HFFc6 (cell line): Measurements from ENCODE around the gene NAA10. TPM values are rescaled to one million over a fixed set of nuclear protein-coding genes. Genes with fewer than 3 reads are reported as not detected.

ENCODE experiments used
- DNase-seq: peaks from one replicate; pipeline ENCODE4 v3.0.0-alpha.2; 2018
- H3K27ac Mint-ChIP-seq: 2 replicates; pipeline ENCODE4 v1.8.0; 2020; ENCODE audit warnings: mild to moderate bottlenecking, mixed read lengths
- H3K27me3 Mint-ChIP-seq: 2 replicates; pipeline ENCODE4 v1.8.0; 2021; ENCODE audit warnings: mild to moderate bottlenecking, moderate library complexity, mixed read lengths; ENCODE audit not compliant: insufficient read depth
- H3K36me3 Mint-ChIP-seq: 2 replicates; pipeline ENCODE4 v1.8.0; 2021; ENCODE audit warnings: low read depth, mixed read lengths
- H3K4me1 Mint-ChIP-seq: 2 replicates; pipeline ENCODE4 v1.8.0; 2020; ENCODE audit warnings: low read depth, mixed read lengths
- H3K4me3 Mint-ChIP-seq: 2 replicates; pipeline ENCODE4 v1.8.0; 2020; ENCODE audit warnings: mild to moderate bottlenecking, moderate library complexity, mixed read lengths
- H3K9me3 Mint-ChIP-seq: 2 replicates; pipeline ENCODE4 v1.8.0; 2020; ENCODE audit warnings: mild to moderate bottlenecking, mixed read lengths
- CTCF ChIP-seq: fragments of 200-600 bp; sonication (generic); IDR thresholded peaks from 2 replicates; pipeline ENCODE4 v1.5.0; 2021; ENCODE audit warnings: antibody characterized with exemption, mild to moderate bottlenecking
- total RNA-seq, 6 experiments: library from RNA; stranded (reverse); fragmentation: NEBNext Ultra II Directional; extraction: Animal tissue kit (Norgen Biotek cat#: 25700); gene quantifications; 2 replicates in 1 of 6; 3 replicates in 5 of 6; pipeline ENCODE4 v1.2.3, GENCODE V29; 2021

NAA10 gene
- total RNA-seq, 6 experiments from 2014 or later: 130 to 160 (median 146) TPM

GRCh38 chrX:153954558-153955227, 19.9 kb upstream of the NAA10 start:
- H3K4me3 Mint-ChIP-seq: no peak overlapping the region
- DNase-seq: no peak
- no peak for TF ChIP-seq CTCF
- no peaks in the 10 kb centered on the region for H3K9me3 Mint-ChIP-seq
- H3K36me3 Mint-ChIP-seq: no peaks in the 10 kb centered on the region; the same call in 1 of the 2 replicates
- H3K27me3 Mint-ChIP-seq: peaks cover 8% of the 10 kb centered on the region
- no peak overlapping the region for H3K27ac Mint-ChIP-seq
- no peaks in the 10 kb centered on the region for H3K4me1 Mint-ChIP-seq

- no peak overlapping the region for H3K27ac Mint-ChIP-seq
- peaks cover 8% of the 10 kb centered on the region for H3K27me3 Mint-ChIP-seq
- no peak overlapping the region for H3K4me3 Mint-ChIP-seq
- no peaks in the 10 kb centered on the region for H3K9me3 Mint-ChIP-seq
- no peaks in the 10 kb centered on the region for H3K4me1 Mint-ChIP-seq
- no peaks in the 10 kb centered on the region; the same call in 1 of the 2 replicates for H3K36me3 Mint-ChIP-seq
- no peak for TF ChIP-seq CTCF
- DNase-seq: no peak
Measured at GRCh38 chrX:153953892-153954557, 19.2 kb upstream of the NAA10 start.

GRCh38 chrX:153953342-153953830, 18.5 kb upstream of the NAA10 start:
- H3K9me3 Mint-ChIP-seq: no peaks in the 10 kb centered on the region
- peak; percentile 17 for DNase-seq
- H3K27ac Mint-ChIP-seq: peak overlapping the region; percentile 40; the same call in 1 of the 2 replicates
- H3K4me1 Mint-ChIP-seq: no peaks in the 10 kb centered on the region
- H3K27me3 Mint-ChIP-seq: peaks cover 8% of the 10 kb centered on the region
- peak; percentile 92 for TF ChIP-seq CTCF
- H3K36me3 Mint-ChIP-seq: no peaks in the 10 kb centered on the region; the same call in 1 of the 2 replicates
- H3K4me3 Mint-ChIP-seq: no peak overlapping the region

- Mint-ChIP-seq H3K36me3 (peaks cover 2% of the 10 kb centered on the region), H3K4me1 (0 out of 2 replicates have a peak, but pooled peaks cover 2% of the 10 kb centered on the region), H3K4me3 (no peak overlapping the region), H3K27ac (no peak overlapping the region), H3K27me3 (peaks cover 6% of the 10 kb centered on the region), H3K9me3 (no peaks in the 10 kb centered on the region)
- TF ChIP-seq CTCF: no peak
- DNase-seq: no peak
Measured at GRCh38 chrX:153952373-153953026, 17.7 kb upstream of the NAA10 start.

GRCh38 chrX:153951683-153952372, 17.0 kb upstream of the NAA10 start:
- Mint-ChIP-seq H3K4me3 (no peak overlapping the region), H3K9me3 (no peaks in the 10 kb centered on the region), H3K4me1 (0 out of 2 replicates have a peak, but pooled peaks cover 5% of the 10 kb centered on the region), H3K36me3 (peaks cover 5% of the 10 kb centered on the region), H3K27ac (no peak overlapping the region), H3K27me3 (peaks cover 6% of the 10 kb centered on the region)
- no peak for DNase-seq
- no peak for TF ChIP-seq CTCF
